ENCODE results near the gene ELOVL2. TPM values are rescaled to one million over a fixed set of nuclear protein-coding genes. Genes with fewer than 3 reads are reported as not detected.
"Not testable (repeated sequence)": the region's sequence is repeated elsewhere in the genome, so short reads cannot be mapped to it uniquely, and the experiment has no call there.

The ELOVL2 gene
- polyA plus RNA-seq, 1 donor from 2014 or later = not detected

- H3K9me3 Mint-ChIP-seq = peaks cover 0 to 2% (median 0%) of the 10 kb centered on the region in 3 donors
- peaks cover 13% of the 10 kb centered on the region for H3K27me3 Mint-ChIP-seq
- H3K4me3 Mint-ChIP-seq = no peak overlapping the region
- no peaks in the 10 kb centered on the region for H3K4me1 Mint-ChIP-seq
- peaks cover 2% of the 10 kb centered on the region for H3K36me3 Mint-ChIP-seq
- H3K27ac Mint-ChIP-seq = no peak overlapping the region
These were observed 25.9 kb downstream of the ELOVL2 start for GRCh38 chr6:11018225-11018624.

- Mint-ChIP-seq H3K27me3 (peaks cover 9% of the 10 kb centered on the region), H3K27ac (no peak overlapping the region), H3K36me3 (peaks cover 2% of the 10 kb centered on the region), H3K4me3 (no peak overlapping the region), H3K4me1 (no peaks in the 10 kb centered on the region), H3K9me3 (peaks cover 0 to under 1% (median 0%) of the 10 kb centered on the region in 3 donors)
These were observed 27.0 kb downstream of the ELOVL2 start for GRCh38 chr6:11017090-11017489.

- H3K36me3 Mint-ChIP-seq = peaks cover 2% of the 10 kb centered on the region
- H3K27me3 Mint-ChIP-seq = peaks cover 7% of the 10 kb centered on the region
- no peak overlapping the region for H3K4me3 Mint-ChIP-seq
- no peaks in the 10 kb centered on the region for H3K4me1 Mint-ChIP-seq
- no peaks in the 10 kb centered on the region for H3K9me3 Mint-ChIP-seq
- H3K27ac Mint-ChIP-seq = no peak overlapping the region
These were observed 27.7 kb downstream of the ELOVL2 start for GRCh38 chr6:11016452-11016851.

GRCh38 chr6:11015102-11015501 lies 29.0 kb downstream of the ELOVL2 start:
- Mint-ChIP-seq H3K27me3 (peaks cover 7% of the 10 kb centered on the region), H3K36me3 (peaks cover 2% of the 10 kb centered on the region), H3K4me1 (no peaks in the 10 kb centered on the region), H3K4me3 (no peak overlapping the region), H3K27ac (no peak overlapping the region), H3K9me3 (no peaks in the 10 kb centered on the region)

GRCh38 chr6:11013721-11014070 lies 30.4 kb downstream of the ELOVL2 start:
- Mint-ChIP-seq H3K36me3 (peaks cover 2% of the 10 kb centered on the region), H3K27me3 (peaks cover 7% of the 10 kb centered on the region), H3K4me1 (no peaks in the 10 kb centered on the region), H3K4me3 (no peak overlapping the region), H3K27ac (no peak overlapping the region), H3K9me3 (no peaks in the 10 kb centered on the region)

GRCh38 chr6:11012976-11013720 lies 31.0 kb downstream of the ELOVL2 start:
- Mint-ChIP-seq H3K27me3 (peaks cover 7% of the 10 kb centered on the region), H3K4me3 (no peak overlapping the region), H3K27ac (no peak overlapping the region), H3K36me3 (peaks cover 2% of the 10 kb centered on the region), H3K9me3 (no peaks in the 10 kb centered on the region), H3K4me1 (no peaks in the 10 kb centered on the region)

- Mint-ChIP-seq H3K36me3 (peaks cover 2% of the 10 kb centered on the region), H3K4me1 (no peaks in the 10 kb centered on the region), H3K9me3 (no peaks in the 10 kb centered on the region), H3K27me3 (peaks cover 5% of the 10 kb centered on the region), H3K27ac (no peak overlapping the region), H3K4me3 (no peak overlapping the region)
These were observed 31.8 kb downstream of the ELOVL2 start for GRCh38 chr6:11012295-11012754.

GRCh38 chr6:11011787-11012234 lies 32.3 kb downstream of the ELOVL2 start:
- H3K27ac Mint-ChIP-seq = no peak overlapping the region
- H3K4me1 Mint-ChIP-seq = no peaks in the 10 kb centered on the region
- no peak overlapping the region for H3K4me3 Mint-ChIP-seq
- H3K9me3 Mint-ChIP-seq = no peaks in the 10 kb centered on the region
- H3K36me3 Mint-ChIP-seq = peaks cover 2% of the 10 kb centered on the region
- H3K27me3 Mint-ChIP-seq = peaks cover 5% of the 10 kb centered on the region

- Mint-ChIP-seq H3K9me3 (no peaks in the 10 kb centered on the region), H3K36me3 (no peaks in the 10 kb centered on the region), H3K27ac (no peak overlapping the region), H3K4me3 (no peak overlapping the region), H3K27me3 (peaks cover 4% of the 10 kb centered on the region), H3K4me1 (no peaks in the 10 kb centered on the region)
These were observed 34.8 kb downstream of the ELOVL2 start for GRCh38 chr6:11009353-11009752.

GRCh38 chr6:11008821-11009220 lies 35.3 kb downstream of the ELOVL2 start:
- Mint-ChIP-seq H3K9me3 (no peaks in the 10 kb centered on the region), H3K4me1 (no peaks in the 10 kb centered on the region), H3K4me3 (no peak overlapping the region), H3K27me3 (peaks cover 3% of the 10 kb centered on the region), H3K27ac (no peak overlapping the region), H3K36me3 (no peaks in the 10 kb centered on the region)

- Mint-ChIP-seq H3K27ac (no peak overlapping the region), H3K27me3 (peaks cover 1% of the 10 kb centered on the region), H3K4me1 (no peaks in the 10 kb centered on the region), H3K36me3 (no peaks in the 10 kb centered on the region), H3K9me3 (no peaks in the 10 kb centered on the region), H3K4me3 (no peak overlapping the region)
These were observed 36.1 kb downstream of the ELOVL2 start for GRCh38 chr6:11007715-11008608.

- Mint-ChIP-seq H3K9me3 (no peaks in the 10 kb centered on the region), H3K27me3 (peaks cover 5% of the 10 kb centered on the region), H3K27ac (no peak overlapping the region), H3K4me1 (no peaks in the 10 kb centered on the region), H3K36me3 (no peaks in the 10 kb centered on the region), H3K4me3 (no peak overlapping the region)
These were observed 38.0 kb downstream of the ELOVL2 start for GRCh38 chr6:11006061-11006460.

- not testable (repeated sequence) for H3K27me3 Mint-ChIP-seq, H3K9me3 Mint-ChIP-seq, H3K27ac Mint-ChIP-seq, H3K4me1 Mint-ChIP-seq, H3K36me3 Mint-ChIP-seq, H3K4me3 Mint-ChIP-seq
These were observed 40.8 kb downstream of the ELOVL2 start for GRCh38 chr6:11003297-11003696.

GRCh38 chr6:11002176-11002575 lies 41.9 kb downstream of the ELOVL2 start:
- H3K4me1 Mint-ChIP-seq = no peaks in the 10 kb centered on the region
- no peak overlapping the region for H3K4me3 Mint-ChIP-seq
- no peaks in the 10 kb centered on the region for H3K36me3 Mint-ChIP-seq
- no peaks in the 10 kb centered on the region for H3K9me3 Mint-ChIP-seq
- peaks cover 5% of the 10 kb centered on the region for H3K27me3 Mint-ChIP-seq
- no peak overlapping the region for H3K27ac Mint-ChIP-seq

GRCh38 chr6:10999994-11000393 lies 44.1 kb downstream of the ELOVL2 start:
- no peaks in the 10 kb centered on the region for H3K9me3 Mint-ChIP-seq
- H3K27me3 Mint-ChIP-seq = peaks cover 3% of the 10 kb centered on the region
- H3K36me3 Mint-ChIP-seq = no peaks in the 10 kb centered on the region
- no peak overlapping the region for H3K4me3 Mint-ChIP-seq
- no peak overlapping the region for H3K27ac Mint-ChIP-seq
- no peaks in the 10 kb centered on the region for H3K4me1 Mint-ChIP-seq

Data from IgD-negative memory B cell (primary cell).